ENCODE measurements around the gene CFAP47.
"Not testable (repeated sequence)": the region's sequence is repeated elsewhere in the genome, so short reads cannot be mapped to it uniquely, and the experiment has no call there.

Gene CFAP47

DNA sequence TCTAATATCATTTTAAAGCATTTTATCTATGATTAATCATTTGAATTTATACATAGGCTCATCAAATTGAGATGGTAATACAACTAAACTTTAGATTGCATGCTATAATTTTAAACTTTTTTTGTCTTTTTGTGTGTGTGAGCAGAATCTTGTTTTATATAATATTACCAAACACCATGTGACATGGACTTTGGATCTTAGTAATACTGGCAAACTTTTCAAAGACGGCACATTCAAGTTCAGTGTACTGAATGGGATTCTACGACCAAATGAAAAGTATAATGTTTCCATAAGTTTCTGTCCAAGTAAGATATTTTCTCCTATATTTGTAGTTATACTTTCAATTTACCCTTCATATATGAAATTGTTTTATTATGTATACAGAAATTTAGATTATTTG, 116.0 kb downstream of the CFAP47 start:
- TF ChIP-seq, protein P1, sequence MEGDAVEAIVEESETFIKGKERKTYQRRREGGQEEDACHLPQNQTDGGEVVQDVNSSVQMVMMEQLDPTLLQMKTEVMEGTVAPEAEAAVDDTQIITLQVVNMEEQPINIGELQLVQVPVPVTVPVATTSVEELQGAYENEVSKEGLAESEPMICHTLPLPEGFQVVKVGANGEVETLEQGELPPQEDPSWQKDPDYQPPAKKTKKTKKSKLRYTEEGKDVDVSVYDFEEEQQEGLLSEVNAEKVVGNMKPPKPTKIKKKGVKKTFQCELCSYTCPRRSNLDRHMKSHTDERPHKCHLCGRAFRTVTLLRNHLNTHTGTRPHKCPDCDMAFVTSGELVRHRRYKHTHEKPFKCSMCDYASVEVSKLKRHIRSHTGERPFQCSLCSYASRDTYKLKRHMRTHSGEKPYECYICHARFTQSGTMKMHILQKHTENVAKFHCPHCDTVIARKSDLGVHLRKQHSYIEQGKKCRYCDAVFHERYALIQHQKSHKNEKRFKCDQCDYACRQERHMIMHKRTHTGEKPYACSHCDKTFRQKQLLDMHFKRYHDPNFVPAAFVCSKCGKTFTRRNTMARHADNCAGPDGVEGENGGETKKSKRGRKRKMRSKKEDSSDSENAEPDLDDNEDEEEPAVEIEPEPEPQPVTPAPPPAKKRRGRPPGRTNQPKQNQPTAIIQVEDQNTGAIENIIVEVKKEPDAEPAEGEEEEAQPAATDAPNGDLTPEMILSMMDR (IDR thresholded peaks at IDR 0.05; ENCODE audit: insufficient read depth, missing control alignments): no peak
- DNase-seq (ENCODE audit: insufficient read length, low spot score): no peak
- no peak for FAIRE-seq

DNA sequence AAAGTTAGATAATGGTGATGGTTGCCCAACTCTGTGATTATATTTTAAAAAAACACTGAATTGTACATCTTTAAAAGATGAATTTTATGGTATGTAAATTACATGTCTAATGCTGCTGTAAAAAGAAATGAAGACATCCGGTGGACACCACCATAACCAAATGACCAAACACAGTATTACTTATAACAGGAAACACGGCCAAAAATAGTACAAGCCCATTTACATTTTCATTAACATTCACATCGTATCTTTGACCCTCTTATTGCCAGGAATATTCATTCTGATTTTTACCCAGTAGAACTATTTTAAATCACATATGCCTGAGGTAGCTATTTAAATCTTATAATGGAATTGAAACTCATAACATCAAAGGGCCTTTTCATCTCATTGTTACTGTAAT, 143.2 kb downstream of the CFAP47 start:
- TF ChIP-seq, protein P1 (IDR thresholded peaks at IDR 0.05; ENCODE audit: insufficient read depth, missing control alignments): no peak
- DNase-seq (ENCODE audit: insufficient read length, low spot score) (no peak), FAIRE-seq (no peak)

DNA sequence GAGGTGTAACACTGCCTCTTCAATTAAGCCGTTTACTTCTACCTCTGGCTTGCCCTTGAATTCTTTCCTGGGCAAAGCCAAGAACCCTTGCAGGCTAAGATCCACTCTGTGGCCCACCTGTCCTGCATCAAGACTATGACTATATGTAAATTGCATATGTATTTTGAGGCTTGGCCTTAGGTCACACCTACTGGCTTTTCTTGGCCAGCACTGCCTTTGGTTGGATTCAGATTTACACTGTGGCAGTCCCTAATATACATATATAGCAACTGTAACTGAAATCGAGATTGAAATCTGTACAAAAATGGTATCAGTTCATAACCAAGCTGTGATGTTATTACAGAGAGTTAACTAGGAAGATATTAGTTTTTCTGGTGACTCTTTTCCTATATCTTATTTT, 151.5 kb downstream of the CFAP47 start:
- no peak for DNase-seq (ENCODE audit: insufficient read length, low spot score)
- FAIRE-seq: no peak
- TF ChIP-seq, protein P1 (IDR thresholded peaks at IDR 0.05; ENCODE audit: insufficient read depth, missing control alignments): no peak

DNA sequence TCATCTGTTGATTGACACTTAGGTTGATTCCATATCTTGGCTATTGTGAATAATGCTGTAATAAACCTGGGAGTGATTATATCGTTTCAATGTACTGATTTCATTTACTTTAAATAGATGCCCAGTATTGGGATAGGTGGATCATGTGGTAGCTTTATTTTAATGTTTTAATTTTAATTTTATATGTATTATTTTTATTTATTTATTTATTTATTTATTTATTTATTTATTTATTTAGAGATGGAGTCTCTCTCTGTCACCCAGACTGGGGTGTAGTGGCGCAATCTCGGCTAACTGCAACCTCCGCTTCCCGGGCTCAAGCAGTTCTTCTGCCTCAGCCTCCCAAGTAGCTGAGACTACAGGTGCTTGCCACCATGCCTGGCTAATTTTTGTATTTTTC, 155.5 kb downstream of the CFAP47 start:
- FAIRE-seq; DNase-seq (ENCODE audit: insufficient read length, low spot score): not testable (repeated sequence)

DNA sequence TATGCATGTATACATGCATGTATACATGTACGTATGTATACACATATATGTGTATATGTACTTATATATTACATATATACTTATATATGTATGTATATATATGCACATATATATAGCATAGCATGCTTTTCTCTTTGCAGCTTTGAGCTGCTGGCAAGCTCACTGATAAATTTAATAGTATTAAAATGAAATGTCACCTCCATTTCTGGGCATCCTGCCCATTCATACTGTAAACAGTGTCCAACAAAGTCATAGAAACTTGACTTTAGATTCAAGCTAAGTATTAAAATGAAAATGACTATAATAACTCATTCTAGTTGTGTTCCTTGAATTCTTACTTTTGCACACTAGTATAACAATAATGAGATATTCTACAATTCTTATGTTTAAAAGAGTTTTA, 163.7 kb downstream of the CFAP47 start:
- FAIRE-seq (no peak), DNase-seq (ENCODE audit: insufficient read length, low spot score) (no peak)
- TF ChIP-seq, protein P1 (IDR thresholded peaks at IDR 0.05; ENCODE audit: insufficient read depth, missing control alignments): no peak

DNA sequence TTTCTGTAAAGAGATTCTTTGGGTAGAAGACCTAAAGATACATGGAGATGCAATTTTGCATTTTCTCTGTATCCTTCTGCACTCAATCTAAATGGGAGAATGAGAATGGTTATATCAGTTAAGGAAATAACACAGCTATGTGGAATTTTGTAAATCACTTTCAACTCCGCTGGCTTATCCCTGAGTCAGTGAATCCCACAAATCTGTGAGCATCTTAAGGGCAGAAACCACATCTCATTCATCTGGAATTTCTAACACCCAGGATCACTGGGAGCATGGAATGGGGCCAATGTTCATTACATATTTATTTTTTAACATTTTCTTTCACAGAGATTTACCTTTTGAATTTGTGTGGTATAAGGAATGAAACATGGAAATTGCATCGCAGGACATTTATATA, 167.8 kb downstream of the CFAP47 start:
- no peak for DNase-seq (ENCODE audit: insufficient read length, low spot score)
- FAIRE-seq: no peak
- TF ChIP-seq, protein P1 (IDR thresholded peaks at IDR 0.05; ENCODE audit: insufficient read depth, missing control alignments): no peak

DNA sequence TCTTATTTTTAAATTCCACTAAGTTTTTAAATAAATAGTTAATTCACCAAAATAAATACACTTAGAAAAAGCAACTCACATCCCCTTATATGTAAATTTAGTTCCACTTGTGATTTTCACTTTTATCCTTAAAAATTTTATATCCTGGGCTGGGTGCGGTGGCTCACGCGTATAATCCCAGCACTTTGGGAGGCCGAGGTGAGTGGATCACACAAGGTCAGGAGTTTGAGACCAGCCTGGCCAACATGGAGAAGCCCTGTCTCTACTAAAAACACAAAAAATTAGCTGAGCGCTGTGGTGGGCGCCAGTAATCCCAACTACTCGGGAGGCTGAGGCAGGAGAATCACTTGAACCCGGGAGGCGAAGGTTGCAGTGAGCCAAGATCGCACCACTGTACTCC, 169.4 kb downstream of the CFAP47 start:
- not testable (repeated sequence) for FAIRE-seq; DNase-seq (ENCODE audit: insufficient read length, low spot score)

DNA sequence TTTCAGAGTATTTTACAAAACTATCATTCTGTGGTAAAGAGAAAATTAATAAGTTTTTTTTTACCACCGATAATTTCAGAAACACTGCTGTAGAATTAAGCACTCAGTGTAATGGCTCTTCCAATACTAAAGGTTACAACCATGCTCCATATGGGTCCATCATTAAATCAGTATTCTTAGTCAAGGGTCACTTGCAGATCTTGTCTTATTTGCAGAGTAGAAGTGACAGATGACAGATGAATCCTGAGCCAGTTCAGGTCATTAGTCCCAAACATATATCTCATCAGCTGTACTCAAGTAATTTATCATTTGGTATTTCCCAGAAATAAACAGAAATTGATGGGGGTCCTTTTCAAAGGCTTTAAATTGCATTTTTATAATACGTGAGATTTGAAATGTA, 182.9 kb downstream of the CFAP47 start:
- DNase-seq (ENCODE audit: insufficient read length, low spot score): no peak
- TF ChIP-seq, protein P1 (IDR thresholded peaks at IDR 0.05; ENCODE audit: insufficient read depth, missing control alignments): no peak
- no peak for FAIRE-seq
